GM21786 (cell line): ENCODE data around the gene MAGEF1.

Source experiments
- ATAC-seq: cut with Tn5 transposase; IDR thresholded peaks from one replicate; pipeline ENCODE4 v1.9.1; 2021; ENCODE audit not compliant: unreplicated experiment

MAGEF1 gene

DNA sequence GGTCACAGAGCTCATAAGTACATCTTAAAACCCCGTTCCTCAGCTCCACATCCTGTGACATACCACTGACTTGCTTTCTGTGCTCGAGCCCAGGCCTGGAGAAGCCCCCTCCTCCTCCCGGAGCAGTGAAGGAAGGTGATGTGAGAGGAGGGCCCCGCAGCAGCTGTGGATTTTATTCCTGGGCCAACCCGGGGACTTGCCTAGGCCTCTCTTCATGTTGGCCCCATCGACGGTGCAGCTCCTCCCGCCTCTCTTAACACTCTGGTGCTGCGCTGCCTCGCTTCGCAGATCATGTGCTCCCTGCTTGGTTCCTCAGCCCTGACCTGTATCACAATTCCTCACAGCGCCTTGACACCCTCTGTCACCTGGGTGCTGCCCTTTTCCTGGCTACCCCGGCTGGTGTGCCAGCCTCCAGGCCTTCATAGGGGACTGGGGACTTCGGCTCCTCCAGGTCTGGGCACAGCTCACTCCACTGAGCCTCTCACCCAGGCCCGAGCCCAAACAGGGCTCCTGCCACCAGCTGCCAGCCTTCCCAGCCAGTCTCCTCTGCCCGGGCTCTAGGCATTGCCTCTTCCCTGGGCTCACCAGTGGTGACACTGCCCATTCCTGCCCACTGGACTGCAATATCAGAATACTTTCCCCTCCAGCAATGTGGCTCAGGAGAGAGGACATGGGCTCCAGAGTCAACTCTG, 21.5 kb downstream of the MAGEF1 start:
- ATAC-seq, result no peak

DNA sequence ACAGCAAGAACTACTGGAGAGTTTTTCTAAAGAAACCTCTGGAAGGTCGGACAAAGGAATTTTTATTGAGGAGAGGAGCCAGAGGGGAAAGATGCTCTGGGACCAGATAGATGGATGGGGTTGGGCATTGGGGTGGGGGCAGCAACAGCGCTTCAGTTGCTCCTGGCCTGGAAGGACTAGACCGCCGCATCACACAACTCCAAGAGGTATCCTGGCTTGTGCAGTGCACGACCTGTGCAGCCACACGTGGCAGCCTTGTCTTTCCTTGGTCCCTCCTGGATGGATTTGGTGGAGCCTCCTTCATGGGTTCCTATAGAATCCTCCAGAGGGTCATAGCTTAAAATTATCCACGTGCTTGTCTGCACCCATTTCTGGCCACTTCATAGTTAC, 23.0 kb downstream of the MAGEF1 start:
- no peak for ATAC-seq

DNA sequence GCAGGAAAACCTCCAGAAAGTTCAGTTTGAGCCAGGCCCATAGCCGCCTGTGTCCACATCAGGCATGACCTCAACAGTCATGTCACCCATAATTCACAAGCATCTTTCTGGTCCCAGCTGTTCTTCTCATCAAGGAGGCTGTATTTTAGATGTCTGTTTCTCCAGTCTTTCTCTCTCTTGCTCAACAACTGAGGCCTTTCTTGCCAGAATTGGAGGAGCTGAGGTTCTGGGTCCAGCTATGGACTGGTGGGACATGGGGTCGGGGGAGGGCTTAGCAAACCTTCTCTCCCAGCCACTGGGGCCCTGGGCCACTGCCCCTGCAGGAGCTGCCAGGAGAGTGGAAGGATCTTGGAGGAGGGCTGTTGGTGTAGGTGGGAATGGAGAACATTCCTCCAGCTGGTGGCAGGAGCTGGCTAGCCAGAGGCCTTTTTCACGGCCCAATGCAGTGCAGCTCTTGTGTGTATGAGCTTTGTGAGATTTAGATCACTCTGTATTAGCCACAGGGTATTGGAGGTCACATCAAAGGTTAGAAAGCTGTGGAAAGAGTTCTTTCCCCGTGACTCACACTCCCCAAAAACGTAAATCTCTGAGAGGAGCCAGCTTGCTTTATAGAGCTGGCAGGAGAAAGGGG, 23.5 kb downstream of the MAGEF1 start:
- no peak for ATAC-seq

DNA sequence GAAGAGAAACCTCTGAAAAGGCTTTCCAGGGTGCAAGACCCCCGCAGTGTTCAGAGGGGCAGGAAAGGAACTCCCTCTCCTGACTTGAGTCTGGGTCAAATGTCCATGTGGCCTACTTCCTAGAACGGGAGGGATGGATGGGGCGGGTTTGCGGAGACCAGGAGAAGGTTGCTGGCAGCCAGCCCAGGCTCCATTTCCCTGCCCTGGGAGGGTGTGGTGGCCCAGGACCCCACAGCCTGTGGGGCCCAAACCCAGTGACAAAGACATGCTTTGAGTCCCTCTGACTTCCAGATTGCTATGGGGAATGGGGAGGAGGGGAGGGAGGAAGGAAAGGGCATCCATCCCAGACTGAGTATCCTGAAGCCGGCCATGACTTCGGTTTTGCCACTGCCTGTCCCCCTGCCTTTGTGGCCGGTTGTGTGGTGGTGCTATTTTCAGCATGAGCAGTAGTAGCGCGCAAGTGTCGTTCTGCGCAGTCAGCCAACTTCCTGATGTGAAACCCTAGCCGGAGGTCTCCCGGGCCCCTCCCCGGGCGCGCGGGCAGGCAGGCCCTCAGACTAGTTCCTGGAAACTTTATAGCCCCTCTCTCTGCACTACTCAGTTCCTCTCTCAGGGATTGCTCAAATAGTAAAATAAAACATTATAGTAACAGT, 24.4 kb downstream of the MAGEF1 start:
- ATAC-seq, result no peak

DNA sequence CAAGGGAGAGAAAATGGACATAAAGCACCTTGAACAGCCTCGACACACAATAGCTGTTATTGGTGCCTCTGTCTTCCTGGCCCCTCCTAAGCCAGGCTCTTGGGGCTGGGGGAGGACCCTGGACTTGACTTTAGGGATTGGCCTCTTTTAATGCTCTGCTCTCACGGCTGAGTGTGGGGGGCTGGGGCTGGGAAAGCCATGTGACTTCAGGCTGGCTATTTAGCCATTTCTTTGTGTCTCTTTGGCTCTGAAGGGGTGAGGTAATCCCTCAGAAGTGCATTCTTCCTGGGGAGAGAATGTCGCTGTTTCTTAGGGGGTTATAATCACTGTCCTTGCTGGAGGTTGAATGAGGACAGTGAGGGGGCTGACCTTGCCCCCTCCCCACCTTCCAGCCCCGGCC, 26.2 kb downstream of the MAGEF1 start:
- no peak for ATAC-seq

DNA sequence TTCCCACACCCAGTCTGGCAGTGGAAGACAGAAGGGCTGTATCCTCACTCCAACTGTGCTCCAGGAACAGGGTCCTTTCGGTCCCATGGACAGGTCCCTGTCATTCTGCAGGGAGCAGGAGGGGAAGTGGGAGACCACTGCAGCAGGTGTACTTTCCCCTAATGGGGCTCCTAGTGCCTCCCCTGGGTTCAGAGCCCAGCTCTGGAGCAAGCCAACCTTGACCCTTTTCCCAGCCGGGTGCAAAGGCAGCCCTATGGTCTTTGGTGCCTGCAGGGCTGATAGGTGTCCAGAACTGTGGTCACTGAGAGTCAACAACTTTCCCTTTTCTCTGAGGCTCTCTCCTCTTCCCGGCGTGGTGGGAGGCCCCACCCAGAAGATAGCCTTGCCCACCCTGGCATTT, 26.8 kb downstream of the MAGEF1 start:
- ATAC-seq, result no peak

DNA sequence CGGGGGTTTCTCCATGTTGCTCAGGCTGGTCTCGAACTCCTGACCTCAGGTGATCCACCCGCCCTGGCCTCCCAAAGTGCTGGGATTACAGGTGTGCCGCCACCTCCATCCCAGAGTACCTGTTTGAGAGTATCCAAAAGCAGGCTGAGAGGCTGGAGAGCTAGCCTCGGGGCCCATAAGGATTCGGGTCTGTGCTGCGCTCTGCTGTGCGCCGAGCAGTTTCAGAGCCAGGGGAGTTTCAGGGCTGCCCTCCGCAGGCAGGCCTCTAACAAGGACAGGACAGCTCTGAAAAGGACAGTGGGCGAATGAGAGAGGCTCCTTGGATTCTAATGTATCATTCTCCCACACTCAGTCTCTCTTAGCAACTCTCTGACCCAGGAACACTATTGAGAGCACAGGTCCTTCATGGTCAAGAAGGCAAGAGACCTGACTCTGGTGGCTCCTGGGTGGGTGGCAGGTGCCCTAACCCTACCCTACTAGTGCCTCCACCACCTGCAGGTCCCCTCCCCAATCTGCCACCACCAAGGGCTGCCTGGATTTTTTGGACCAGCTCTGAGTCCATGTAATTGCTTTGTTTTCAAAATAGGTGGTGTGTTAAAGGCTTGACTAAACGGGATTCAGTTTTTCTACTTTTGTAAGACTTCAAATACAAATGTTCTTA, 27.8 kb downstream of the MAGEF1 start:
- ATAC-seq, result no peak

DNA sequence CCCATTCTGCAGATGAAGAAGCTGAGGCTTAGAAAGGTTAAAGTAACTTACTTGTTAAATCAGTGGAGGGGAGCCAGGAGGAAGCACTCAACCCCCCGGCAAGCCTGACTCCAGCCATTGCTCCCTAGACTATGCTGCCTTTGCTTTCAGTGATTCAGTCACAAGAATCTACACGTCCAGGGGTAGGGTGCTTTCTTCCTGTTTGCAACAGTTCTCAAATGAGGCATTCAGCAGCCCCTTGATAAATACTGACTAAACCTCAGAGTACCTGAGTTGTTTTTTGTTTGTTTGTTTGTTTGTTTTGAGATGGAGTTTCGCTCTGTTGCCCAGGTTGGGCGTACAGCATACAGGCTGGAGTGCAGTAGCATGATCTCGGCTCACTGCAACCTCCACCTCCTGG, 28.6 kb downstream of the MAGEF1 start:
- no peak for ATAC-seq

DNA sequence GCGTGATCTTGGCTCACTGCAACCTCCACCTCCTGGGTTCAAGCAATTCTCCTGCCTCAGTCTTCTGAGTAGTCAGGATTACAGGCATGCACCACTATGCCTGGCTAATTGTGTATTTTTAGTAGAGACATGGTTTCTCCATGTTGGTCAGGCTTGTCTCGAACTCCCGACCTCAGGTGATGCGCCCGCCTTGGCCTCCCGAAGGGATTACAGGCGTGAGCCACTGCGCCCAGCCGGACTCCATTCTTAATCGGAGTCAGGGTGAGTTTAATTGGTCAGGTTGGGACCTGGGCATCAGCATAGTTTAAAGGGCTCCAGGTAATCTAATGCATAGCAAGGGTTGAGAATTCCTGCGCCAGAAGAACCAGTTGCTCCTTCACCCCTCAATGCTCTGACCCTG, 29.2 kb downstream of the MAGEF1 start:
- no peak for ATAC-seq

DNA sequence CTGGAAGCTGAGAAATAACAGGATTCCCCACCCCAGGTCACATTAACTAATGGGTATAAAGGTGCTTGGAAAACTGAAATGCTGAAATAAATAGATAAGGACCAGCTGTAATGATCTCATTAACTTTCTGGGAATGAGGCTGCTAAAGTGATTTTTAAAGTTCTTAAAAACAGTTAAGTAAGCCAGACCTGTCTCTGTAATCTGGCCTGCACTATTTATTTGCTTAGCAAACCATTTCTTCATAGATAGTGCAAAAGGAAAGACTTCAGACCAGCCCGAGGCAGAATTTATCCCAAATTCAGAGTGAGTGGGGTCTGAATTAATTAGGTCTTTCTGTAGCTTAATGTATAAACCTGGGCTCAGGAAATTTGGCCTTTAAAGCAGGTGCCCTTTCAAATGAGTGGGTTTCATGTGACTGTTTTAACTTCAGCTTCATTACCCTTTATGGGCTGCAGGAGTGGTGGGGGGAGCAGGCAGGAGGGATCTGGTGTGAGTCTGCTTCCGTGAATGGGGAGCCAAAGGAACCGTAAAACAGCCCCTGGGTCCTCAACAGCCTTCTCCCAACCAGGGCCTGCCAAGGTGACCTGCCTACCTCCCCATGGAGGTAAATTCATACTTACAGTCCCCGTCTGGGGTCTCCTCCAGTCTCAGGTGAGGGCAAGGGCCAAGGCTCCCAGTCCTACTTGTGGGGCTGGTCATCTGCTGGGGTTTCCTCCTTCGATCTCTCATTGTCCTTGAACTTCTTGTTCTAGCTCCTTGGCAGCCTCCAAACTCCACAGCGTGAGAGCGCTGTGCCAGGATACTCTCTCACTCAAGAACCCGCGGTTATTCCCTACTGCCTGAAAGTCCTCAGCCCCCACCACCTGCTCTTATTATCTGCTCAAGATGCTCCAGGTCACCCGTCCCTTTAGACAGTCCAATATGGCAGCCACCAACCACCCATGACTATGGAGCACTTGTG, 31.2 kb downstream of the MAGEF1 start:
- ATAC-seq, result no peak

DNA sequence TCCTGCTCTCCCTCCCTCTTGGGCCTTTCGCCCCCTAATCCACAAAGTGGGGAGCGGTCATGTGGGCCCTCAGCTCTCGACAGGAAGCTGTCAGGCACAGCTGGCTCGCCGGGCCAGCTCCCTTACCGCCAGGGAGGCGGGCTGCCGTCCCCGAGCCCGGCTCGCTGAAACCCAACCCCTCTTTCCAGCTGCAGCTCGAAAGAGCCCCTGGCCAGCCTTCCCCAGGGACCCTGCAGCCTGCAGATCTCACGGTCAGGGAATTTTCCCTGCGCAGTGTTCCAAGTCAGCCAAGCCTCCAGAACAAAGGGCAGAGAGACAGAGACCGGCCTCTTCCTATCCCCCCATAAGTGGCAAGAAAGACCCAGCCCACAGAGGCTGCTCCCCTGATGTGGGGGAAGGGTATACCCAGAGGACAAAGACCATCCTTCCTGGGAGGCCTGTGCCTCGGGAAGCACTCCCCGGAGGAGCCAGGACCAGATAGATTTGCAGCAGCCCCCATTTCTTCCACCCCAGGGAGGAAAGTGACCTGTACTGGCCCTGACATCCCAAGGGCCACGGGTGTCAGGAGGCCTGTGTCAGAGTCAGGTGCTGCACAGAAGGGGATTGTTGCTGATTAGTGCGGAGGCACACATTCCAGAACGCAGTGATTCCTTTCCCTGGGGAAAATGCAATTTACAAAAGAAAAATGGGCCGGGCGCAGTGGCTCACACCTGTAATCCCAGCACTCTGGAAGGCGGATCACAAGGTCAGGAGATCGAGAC, 32.6 kb downstream of the MAGEF1 start:
- ATAC-seq, result no peak

DNA sequence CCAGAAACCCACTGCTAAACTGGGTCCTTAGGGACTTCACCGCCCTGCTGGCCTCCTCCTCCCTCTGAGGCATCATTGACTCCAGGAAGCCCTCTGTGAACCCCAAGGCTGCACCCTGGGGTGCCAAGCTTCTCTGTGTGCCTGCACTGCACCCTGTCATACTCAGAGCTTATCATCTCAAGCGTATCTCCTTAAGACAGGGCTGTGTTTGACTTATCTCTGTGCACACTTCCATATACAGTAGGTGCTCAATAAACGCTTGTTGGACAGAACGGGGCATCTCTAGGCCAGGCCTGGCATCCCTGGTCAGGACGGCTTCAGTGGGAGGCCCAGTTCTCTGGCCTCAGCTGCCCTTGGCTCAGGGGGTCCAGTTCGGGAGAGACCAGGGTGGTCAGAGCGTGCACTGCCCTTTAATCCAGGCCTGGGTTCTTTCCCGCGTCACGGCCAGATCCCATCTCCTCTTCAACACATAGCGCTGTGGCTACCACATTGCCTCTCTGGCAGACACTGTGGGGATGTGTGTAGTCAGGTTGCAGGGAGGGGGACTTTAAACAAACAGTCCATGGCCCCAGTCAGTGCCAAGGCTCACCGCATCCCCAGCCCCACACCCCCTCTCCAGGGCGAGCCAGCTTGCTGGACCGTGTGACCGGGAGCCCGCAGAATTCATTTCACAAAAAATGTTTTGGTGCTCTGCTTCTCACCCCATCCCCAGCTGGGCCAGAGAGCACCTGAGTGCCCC, 33.4 kb downstream of the MAGEF1 start:
- ATAC-seq, result no peak

DNA sequence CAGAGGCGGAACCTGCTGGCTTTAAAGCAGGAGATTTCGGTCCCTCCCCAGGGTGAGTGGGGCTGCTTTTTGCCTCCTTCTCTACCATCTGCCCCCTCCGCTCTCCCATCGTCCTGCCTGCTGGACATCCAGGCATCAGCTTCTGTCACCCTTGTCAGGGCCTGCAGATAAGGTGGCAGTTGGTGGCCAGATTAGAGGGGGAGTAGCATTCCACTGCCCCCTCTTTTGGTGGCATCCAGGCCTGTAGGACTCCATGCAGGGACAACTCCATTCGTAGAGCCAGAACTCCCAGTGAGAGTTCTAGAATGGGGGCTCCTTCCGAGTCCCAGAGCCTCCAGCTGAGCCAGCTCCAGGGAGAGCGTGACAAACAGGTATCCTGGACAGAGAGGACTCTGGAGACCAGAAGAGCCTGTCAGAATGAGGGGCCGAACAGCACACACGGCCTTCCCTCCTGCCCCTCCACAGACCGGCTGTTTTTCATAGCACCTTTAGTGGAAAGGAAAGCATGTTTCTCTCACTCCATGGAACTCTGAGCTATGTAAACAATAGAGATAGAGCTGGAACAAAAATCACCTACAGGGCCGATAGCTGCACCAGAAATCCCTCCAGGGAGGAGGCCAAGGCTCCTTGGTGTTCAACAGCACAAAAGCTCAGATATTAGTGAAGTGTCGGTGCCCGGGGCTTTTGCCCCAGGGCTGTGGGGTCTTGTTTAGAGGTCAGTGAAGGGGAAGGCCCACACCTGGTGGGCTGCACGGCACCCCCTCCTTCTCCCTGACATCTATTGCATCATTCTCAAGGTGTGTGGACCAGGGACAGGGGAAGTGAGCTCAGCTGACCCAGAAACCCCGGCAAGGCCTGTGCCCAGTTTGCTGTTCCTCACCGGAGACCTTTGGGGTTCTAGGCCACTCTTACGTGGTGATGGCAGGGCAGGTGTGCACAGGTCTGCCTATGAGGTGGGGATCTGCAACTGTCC, 34.2 kb downstream of the MAGEF1 start:
- ATAC-seq, result no peak

DNA sequence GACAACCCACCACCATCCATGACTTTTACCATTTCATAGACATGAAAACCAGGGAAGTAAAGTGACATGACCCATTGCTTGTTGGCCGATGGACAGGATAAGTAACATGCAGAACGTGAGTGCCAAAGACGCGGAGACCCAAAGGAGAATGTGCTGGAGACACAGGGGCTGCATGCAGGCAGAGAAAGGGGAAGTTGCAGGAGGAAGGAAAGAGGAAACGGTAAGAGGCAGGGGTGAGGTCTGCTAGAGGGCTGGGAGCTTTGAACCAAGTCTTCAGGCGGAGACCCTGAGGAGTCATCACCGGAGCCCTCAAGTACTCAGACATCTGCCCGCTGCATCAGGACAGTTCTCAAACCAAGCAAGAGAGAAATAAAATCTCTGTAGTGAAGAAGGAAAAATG, 34.9 kb downstream of the MAGEF1 start:
- ATAC-seq, result no peak

DNA sequence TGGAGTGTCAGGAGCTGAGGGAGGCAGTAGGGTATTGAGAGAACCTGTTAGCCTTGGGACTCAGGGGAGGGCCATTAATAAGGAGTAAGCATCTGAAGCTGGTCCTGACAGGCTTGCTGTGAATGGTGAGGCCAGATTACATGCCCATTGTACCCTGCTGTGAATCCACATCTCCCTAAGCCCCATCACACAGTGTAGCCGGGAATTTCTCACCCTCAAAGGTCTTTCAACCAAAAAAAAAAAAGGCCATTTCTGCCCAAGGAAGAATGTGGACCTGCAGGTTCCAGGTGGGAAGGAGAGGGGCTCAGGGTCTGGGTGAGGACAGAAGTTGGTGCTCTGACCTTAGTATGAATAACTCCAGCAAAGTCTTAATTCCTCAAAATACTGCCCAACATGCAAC, 37.2 kb downstream of the MAGEF1 start:
- ATAC-seq, result no peak

DNA sequence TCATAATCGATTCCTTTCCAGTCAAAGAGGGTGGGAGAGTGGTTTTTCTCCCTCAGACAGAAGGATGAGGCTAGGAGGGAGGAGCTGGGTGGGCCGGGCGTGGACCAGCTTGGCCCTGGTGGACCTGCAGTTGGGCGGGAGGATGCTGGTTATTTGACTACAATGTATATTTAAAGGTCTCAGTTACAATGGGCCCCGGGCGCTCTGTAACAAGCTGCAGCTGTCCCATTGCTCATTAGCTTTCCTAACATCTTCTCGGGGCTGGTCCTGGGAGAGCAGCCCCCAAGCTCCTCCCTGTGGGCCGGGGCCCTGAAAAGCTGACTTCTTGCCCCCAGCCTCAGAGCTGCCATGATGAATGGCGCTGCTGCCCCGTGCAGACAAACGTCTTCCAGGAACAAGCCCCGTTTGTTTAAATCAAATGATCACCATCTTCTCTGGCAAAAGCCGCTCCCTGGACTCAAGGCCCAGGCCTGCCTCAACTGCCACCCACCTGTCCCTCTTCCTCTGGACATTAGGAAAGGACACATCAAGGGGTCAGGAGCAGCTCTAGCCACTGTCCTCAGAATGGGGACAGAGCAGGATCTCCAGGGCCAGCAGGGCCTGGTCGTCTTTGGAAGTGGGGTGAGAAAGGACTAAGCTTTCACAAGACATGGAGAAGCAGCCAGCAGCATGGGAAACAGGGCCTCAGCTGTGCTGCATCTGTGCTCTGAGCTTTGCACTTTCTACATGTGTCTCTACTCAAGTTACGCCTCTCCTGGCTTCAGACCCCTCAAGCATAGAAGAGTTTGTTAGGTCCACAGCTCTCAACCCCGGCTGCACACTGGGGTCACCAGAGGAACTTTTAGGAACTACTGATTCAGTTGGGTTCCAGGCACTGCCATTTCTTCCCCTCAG, 38.6 kb downstream of the MAGEF1 start:
- no peak for ATAC-seq

DNA sequence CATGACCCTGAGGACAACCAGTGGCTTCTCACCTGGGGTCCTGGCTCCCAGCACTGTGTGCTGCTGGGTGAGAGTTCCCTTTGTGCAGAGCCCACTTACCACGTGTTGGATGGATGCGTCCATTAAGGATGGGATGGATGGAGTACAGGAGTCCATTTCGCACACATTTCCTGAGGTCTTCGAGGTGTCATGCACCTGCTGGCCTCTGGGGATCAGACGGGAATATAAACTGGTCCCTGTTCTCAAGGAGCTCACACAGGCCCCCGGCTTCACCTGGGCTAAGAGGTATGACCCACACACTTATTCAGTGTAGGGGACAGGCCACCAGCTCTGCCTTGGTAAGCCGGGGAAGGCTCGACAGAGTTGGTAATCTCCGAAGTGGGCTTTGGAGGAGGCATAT, 39.5 kb downstream of the MAGEF1 start:
- ATAC-seq, result no peak
